SK-N-SH (cell line): ENCODE measurements around the gene KNSTRN. TPM values are rescaled to one million over a fixed set of nuclear protein-coding genes. Genes with fewer than 3 reads are reported as not detected.

Experiments
- CTCF ChIA-PET: fragments of 300-600, 350-600 bp; formaldehyde crosslinking; extraction: SDS; loops from one replicate; lab custom pipeline; 2021; lab: Yijun Ruan, JAX
- POLR2A ChIA-PET: fragments of 350-600 bp; sonication (Branson Sonifier 250); formaldehyde crosslinking; extraction: SDS; loops from one replicate; lab custom pipeline; 2020; ENCODE audit warnings: antibody characterized with exemption, inconsistent platforms; lab: Yijun Ruan, JAX
- DNase-seq: peaks from one replicate; pipeline ENCODE4 v3.0.0; 2012
- H2AFZ ChIP-seq: fragments of 200-600 bp; sonication (generic); 2 replicates; pipeline ENCODE4 v1.8.1; 2016; ENCODE audit warnings: antibody characterized with exemption, mild to moderate bottlenecking, low read depth
- H3F3A ChIP-seq: fragments of 200-600 bp; sonication (generic); replicated peaks from 2 replicates; pipeline ENCODE3; 2016; ENCODE audit warnings: antibody characterized with exemption, mild to moderate bottlenecking; ENCODE audit not compliant: insufficient read depth
- H3K27ac ChIP-seq, 2 experiments: fragments of 200-500 bp in 1 of 2; fragments of 200-600 bp in 1 of 2; sonication (Bioruptor generic) in 1 of 2; sonication (generic), shearing (Covaris generic) in 1 of 2; 2 replicates each; pipeline versions ENCODE4 v1.5.1 to v1.6.1; 2014 to 2016; ENCODE audit warnings: low read depth in 2 of 2, inconsistent platforms in 1 of 2, low read length in 1 of 2, mild to moderate bottlenecking in 1 of 2, mixed read lengths in 1 of 2
- H3K27me3 ChIP-seq: fragments of 200-600 bp; sonication (generic), shearing (Covaris generic); 2 replicates; pipeline ENCODE4 v1.6.1; 2016; ENCODE audit warnings: mixed run types; ENCODE audit not compliant: insufficient read depth
- H3K36me3 ChIP-seq, 2 experiments: fragments of 200-500 bp in 1 of 2; fragments of 200-600 bp in 1 of 2; sonication (Bioruptor generic) in 1 of 2; sonication (generic) in 1 of 2; replicated peaks in 1 of 2; 2 replicates each; pipeline versions ENCODE3 to v1.5.1; 2014 to 2016; ENCODE audit warnings: low read length in 1 of 2, mild to moderate bottlenecking in 1 of 2; ENCODE audit not compliant: insufficient read depth in 2 of 2, control insufficient read depth in 1 of 2
- H3K4me1 ChIP-seq, 2 experiments: fragments of 200-500 bp in 1 of 2; fragments of 200-600 bp in 1 of 2; sonication (Bioruptor generic) in 1 of 2; sonication (generic), shearing (Covaris generic) in 1 of 2; 2 replicates each; pipeline versions ENCODE4 v1.5.1 to v1.6.1; 2014 to 2016; ENCODE audit warnings: low read depth in 1 of 2, low read length in 1 of 2, mixed run types in 1 of 2; ENCODE audit not compliant: insufficient read depth in 2 of 2, control insufficient read depth in 1 of 2
- H3K4me2 ChIP-seq: fragments of 200-600 bp; sonication (generic), shearing (Covaris generic); 2 replicates; pipeline ENCODE4 v1.6.1; 2017; ENCODE audit warnings: mixed run types
- H3K4me3 ChIP-seq, 2 experiments: fragments of 200-500 bp in 1 of 2; fragments of 200-600 bp in 1 of 2; sonication (Bioruptor generic) in 1 of 2; sonication (generic), shearing (Covaris generic) in 1 of 2; 2 replicates each; pipeline versions ENCODE4 v1.5.1 to v1.8.1; 2014 to 2016; ENCODE audit warnings: low read depth in 2 of 2, inconsistent platforms in 1 of 2, low read length in 1 of 2, mild to moderate bottlenecking in 1 of 2, mixed read lengths in 1 of 2, moderate library complexity in 1 of 2
- H3K79me2 ChIP-seq: fragments of 200-600 bp; sonication (generic); 2 replicates; pipeline ENCODE4 v1.8.1; 2017; ENCODE audit warnings: mild to moderate bottlenecking; ENCODE audit not compliant: insufficient read depth
- H3K9ac ChIP-seq: fragments of 200-600 bp; sonication (generic); 2 replicates; pipeline ENCODE4 v1.6.1; 2017; ENCODE audit warnings: mixed run types
- H3K9me2 ChIP-seq: fragments of 200-600 bp; sonication (generic); 2 replicates; pipeline ENCODE4 v1.6.1; 2017; ENCODE audit warnings: mixed run types
- H3K9me3 ChIP-seq: fragments of 200-600 bp; sonication (generic); 2 replicates; pipeline ENCODE4 v1.6.1; 2017; ENCODE audit warnings: mixed run types, mild to moderate bottlenecking, moderate library complexity
- H4K20me1 ChIP-seq: fragments of 200-600 bp; sonication (generic); 2 replicates; pipeline ENCODE4 v1.6.1; 2017; ENCODE audit warnings: mild to moderate bottlenecking, mixed run types; ENCODE audit not compliant: insufficient read depth
- CTCF ChIP-seq: fragments of 200-600 bp; sonication (generic); IDR thresholded peaks from 2 replicates; pipeline ENCODE4 v1.6.1; 2017; ENCODE audit warnings: antibody characterized with exemption, mild to moderate bottlenecking, moderate library complexity
- ELF1 ChIP-seq: IDR thresholded peaks from 2 replicates; pipeline ENCODE4 v1.4.0; 2012
- EP300 ChIP-seq, 2 experiments: IDR thresholded peaks; 2 replicates each; pipeline versions ENCODE4 v1.4.0 to v1.6.1; 2012; ENCODE audit warnings: borderline replicate concordance in 1 of 2, low read depth in 1 of 2, low read length in 1 of 2
- EZH2phosphoT487 ChIP-seq: fragments of 200-600 bp; sonication (generic); IDR thresholded peaks from 2 replicates; pipeline ENCODE4 v1.6.1; 2017; ENCODE audit warnings: low read depth, mixed run types, mild to moderate bottlenecking, antibody characterized with exemption, moderate library complexity, borderline replicate concordance
- FOXJ3 ChIP-seq: sonication (generic); formaldehyde crosslinking; IDR thresholded peaks from 2 replicates; pipeline ENCODE4 v1.5.1; 2020; ENCODE audit warnings: mild to moderate bottlenecking, missing genetic modification reagents
- FOXM1 ChIP-seq: IDR thresholded peaks from 2 replicates; pipeline ENCODE4 v1.4.0; 2012; ENCODE audit warnings: low read depth, mild to moderate bottlenecking
- GABPA ChIP-seq: IDR thresholded peaks from 2 replicates; pipeline ENCODE4 v1.4.0; 2012; ENCODE audit warnings: low read depth, mild to moderate bottlenecking
- MEF2A ChIP-seq: IDR thresholded peaks from 2 replicates; pipeline ENCODE4 v1.4.0; 2012; ENCODE audit warnings: low read depth, borderline replicate concordance
- MXI1 ChIP-seq: IDR thresholded peaks from 2 replicates; pipeline ENCODE4 v1.6.1; 2012; ENCODE audit warnings: mild to moderate bottlenecking, low read depth, low read length, improper control_type of control experiment
- NRF1 ChIP-seq: IDR thresholded peaks from 2 replicates; pipeline ENCODE4 v1.6.1; 2012; ENCODE audit warnings: low read depth, mild to moderate bottlenecking, low read length
- PBX3 ChIP-seq: IDR thresholded peaks from 2 replicates; pipeline ENCODE4; 2012
- POLR2AphosphoS5 ChIP-seq: IDR thresholded peaks from 2 replicates; pipeline ENCODE4 v1.6.1; 2012; ENCODE audit warnings: low read depth, low read length
- RAD21 ChIP-seq: IDR thresholded peaks from 2 replicates; pipeline ENCODE4 v1.6.1; 2012; ENCODE audit warnings: mild to moderate bottlenecking, low read length
- RCOR1 ChIP-seq: fragments of 150-350 bp; IDR thresholded peaks from 2 replicates; pipeline ENCODE4 v1.6.1; 2017; ENCODE audit warnings: antibody characterized with exemption, low read length
- RFX5 ChIP-seq: IDR thresholded peaks from 2 replicates; pipeline ENCODE4 v1.6.1; 2012; ENCODE audit warnings: mild to moderate bottlenecking, improper control_type of control experiment, low read length
- RXRA ChIP-seq: IDR thresholded peaks from 2 replicates; pipeline ENCODE4 v1.4.0; 2012; ENCODE audit warnings: low read depth, mild to moderate bottlenecking, borderline replicate concordance
- TAF1 ChIP-seq: IDR thresholded peaks from 2 replicates; pipeline ENCODE4 v1.6.1; 2012; ENCODE audit warnings: low read depth, mild to moderate bottlenecking, low read length, moderate library complexity, borderline replicate concordance
- TEAD4 ChIP-seq: IDR thresholded peaks from 2 replicates; pipeline ENCODE4 v1.4.0; 2012; ENCODE audit warnings: mild to moderate bottlenecking, borderline replicate concordance; ENCODE audit not compliant: insufficient read depth
- WGBS: methylation state at CpG from one replicate; pipeline ENCODE4 v1.1.6; 2017; ENCODE audit warnings: low lambda C conversion rate; 5-methylcytosine and 5-hydroxymethylcytosine counted together
- polyA plus RNA-seq, 3 experiments: library from polyadenylated mRNA; depleted of rRNA; stranded (reverse); fragments of >200 nt; gene quantifications; 2 replicates each; pipeline ENCODE4 v1.2.3, GENCODE V29; 2012
- TF ChIP-seq, protein P1 (sequence below): fragments of 150-350 bp; IDR thresholded peaks from 2 replicates; pipeline ENCODE4 v1.6.1; 2017; ENCODE audit warnings: antibody characterized with exemption, low read length, low read depth, borderline replicate concordance
- TF ChIP-seq, protein P2 (sequence below): IDR thresholded peaks from 2 replicates; pipeline ENCODE4 v1.4.0; 2012; ENCODE audit warnings: low read depth, borderline replicate concordance

Gene KNSTRN
- polyA plus RNA-seq, 1 of the 3 experiments (the other 2 are of a cell fraction) = 25.5 TPM

DNA sequence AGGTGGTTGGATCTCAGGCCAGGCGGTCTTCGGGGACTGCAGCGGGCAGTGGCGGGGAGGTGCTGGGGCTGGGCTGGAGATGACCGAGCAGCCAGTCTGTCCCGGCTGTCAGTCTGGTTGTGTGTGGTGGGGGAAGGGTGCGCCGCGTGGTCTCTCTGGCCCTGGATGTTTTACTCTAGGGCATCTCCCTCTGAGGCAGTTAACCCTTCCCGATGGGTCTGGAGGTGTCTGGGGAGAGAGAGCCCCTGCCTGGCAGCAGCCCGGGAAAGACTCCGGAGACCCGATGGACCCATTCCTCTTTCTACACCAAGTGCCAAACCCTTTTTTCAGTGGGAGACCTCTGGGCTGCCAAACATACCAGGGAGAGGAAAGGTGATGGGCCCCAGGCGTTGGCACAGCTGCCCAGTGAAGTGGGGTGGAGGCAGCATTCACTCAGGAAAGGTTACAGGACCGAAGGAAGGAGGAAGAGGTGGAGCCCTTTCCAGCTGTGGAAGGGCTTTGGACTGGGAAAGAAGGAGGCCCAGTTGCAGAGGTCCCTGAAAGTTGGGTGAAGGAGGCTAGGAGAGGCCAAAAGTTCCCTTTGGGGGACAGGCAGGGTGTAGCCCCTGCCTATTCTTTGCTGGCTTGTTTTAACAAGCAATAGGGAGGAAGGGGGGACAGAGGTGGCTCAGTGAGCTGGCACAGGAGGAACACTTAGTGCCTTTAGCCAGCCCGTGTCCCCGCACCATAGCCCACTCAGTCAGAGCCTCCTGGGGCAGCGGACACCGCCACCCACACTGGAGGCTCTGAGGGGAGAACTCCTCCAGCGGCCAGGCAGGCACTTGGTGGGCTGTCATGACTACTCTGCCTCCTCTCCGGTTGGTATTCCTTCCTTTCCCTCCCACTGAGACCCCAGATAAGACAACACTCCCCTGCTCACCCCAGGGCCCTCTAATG is 55.5 kb downstream of the KNSTRN start:
- Histone ChIP-seq H3K36me3 (no peaks in the 10 kb centered on the region), H2AFZ (no peak overlapping the region), H3K27me3 (no peaks in the 10 kb centered on the region; the same call in none of the 2 replicates), H3K4me3 (no peak overlapping the region), H3K9me2 (no peaks in the 10 kb centered on the region), H3K4me2 (no peak overlapping the region), H4K20me1 (peaks cover 10% of the 10 kb centered on the region), H3K9me3 (no peaks in the 10 kb centered on the region), H3K27ac (no peak overlapping the region), H3K9ac (no peak overlapping the region), H3F3A (no peaks in the 10 kb centered on the region), H3K4me1 (peaks cover 6 to 36% of the 10 kb centered on the region in 2 experiments; a peak in 3 of 4 replicates), H3K79me2 (peaks cover 11% of the 10 kb centered on the region)
- ChIA-PET POLR2A (no interaction called here), CTCF (interaction anchor here (1.0 to 1.7 kb wide), 3 partner anchors 12 to 84 kb away, joined by 3 to 10 read pairs (median 5); no protein-coding TSS in a partner anchor)
- WGBS = 89% methylated on average over 14 of the region's 21 CpGs
- no peak for TF ChIP-seq RAD21
- no peak for TF ChIP-seq TAF1
- TF ChIP-seq TEAD4 = no peak
- no peak for TF ChIP-seq NRF1
- no peak for TF ChIP-seq MEF2A
- TF ChIP-seq, protein P1, sequence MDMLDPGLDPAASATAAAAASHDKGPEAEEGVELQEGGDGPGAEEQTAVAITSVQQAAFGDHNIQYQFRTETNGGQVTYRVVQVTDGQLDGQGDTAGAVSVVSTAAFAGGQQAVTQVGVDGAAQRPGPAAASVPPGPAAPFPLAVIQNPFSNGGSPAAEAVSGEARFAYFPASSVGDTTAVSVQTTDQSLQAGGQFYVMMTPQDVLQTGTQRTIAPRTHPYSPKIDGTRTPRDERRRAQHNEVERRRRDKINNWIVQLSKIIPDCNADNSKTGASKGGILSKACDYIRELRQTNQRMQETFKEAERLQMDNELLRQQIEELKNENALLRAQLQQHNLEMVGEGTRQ = no peak
- no peak for TF ChIP-seq MXI1
- TF ChIP-seq FOXJ3 (CRISPR knock-in tag) = no peak
- no peak for TF ChIP-seq RCOR1
- TF ChIP-seq ELF1 = no peak
- TF ChIP-seq EZH2phosphoT487 = no peak
- TF ChIP-seq CTCF = no peak
- no peak for TF ChIP-seq RXRA
- TF ChIP-seq EP300 (IDR thresholded peaks at IDR 0.05; ENCODE audit: borderline replicate concordance in 1 of 2, low read depth in 1 of 2, low read length in 1 of 2) = no peak
- no peak for TF ChIP-seq POLR2AphosphoS5
- no peak for TF ChIP-seq FOXM1
- TF ChIP-seq GABPA = no peak
- TF ChIP-seq RFX5 = no peak
- no peak for TF ChIP-seq PBX3
- TF ChIP-seq, protein P2, sequence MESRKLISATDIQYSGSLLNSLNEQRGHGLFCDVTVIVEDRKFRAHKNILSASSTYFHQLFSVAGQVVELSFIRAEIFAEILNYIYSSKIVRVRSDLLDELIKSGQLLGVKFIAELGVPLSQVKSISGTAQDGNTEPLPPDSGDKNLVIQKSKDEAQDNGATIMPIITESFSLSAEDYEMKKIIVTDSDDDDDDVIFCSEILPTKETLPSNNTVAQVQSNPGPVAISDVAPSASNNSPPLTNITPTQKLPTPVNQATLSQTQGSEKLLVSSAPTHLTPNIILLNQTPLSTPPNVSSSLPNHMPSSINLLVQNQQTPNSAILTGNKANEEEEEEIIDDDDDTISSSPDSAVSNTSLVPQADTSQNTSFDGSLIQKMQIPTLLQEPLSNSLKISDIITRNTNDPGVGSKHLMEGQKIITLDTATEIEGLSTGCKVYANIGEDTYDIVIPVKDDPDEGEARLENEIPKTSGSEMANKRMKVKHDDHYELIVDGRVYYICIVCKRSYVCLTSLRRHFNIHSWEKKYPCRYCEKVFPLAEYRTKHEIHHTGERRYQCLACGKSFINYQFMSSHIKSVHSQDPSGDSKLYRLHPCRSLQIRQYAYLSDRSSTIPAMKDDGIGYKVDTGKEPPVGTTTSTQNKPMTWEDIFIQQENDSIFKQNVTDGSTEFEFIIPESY = no peak
- DNase-seq = no peak
